Stomach (tissue), 9 donors: ENCODE measurements around the gene ARHGAP21. TPM values are rescaled to one million over a fixed set of nuclear protein-coding genes. Genes with fewer than 3 reads are reported as not detected.
A peak's percentile ranks its signal among the peaks of the same experiment; 100 is the strongest.

Source experiments
- DNase-seq, 2 donors: peaks; one replicate each; pipeline versions ENCODE4 v3.0.0 to v3.0.0-alpha.2; 2013 to 2019
- H3K27ac ChIP-seq, 5 donors: fragments of 200-600 bp in 4 of 5; sonication (generic) in 4 of 5; one replicate each; pipeline ENCODE4 v1.5.1; 2013 to 2019; ENCODE audit warnings: mild to moderate bottlenecking in 1 of 5, moderate library complexity in 1 of 5
- H3K27me3 ChIP-seq, 3 donors: fragments of 200-600 bp; sonication (generic); one replicate each; pipeline ENCODE4 v1.5.1; 2017 to 2019; ENCODE audit warnings: mixed run types in 1 of 3
- H3K36me3 ChIP-seq, 4 donors: fragments of 200-600 bp; sonication (generic); 1 replicate in 3 of 4; 2 replicates in 1 of 4; pipeline ENCODE4 v1.5.1; 2016 to 2019
- H3K4me1 ChIP-seq, 4 donors: fragments of 200-600 bp; sonication (generic); one replicate each; pipeline ENCODE4 v1.5.1; 2016 to 2019
- H3K4me3 ChIP-seq, 4 donors: fragments of 200-600 bp; sonication (generic) in 3 of 4; one replicate each; pipeline ENCODE4 v1.5.1; 2016 to 2019; ENCODE audit warnings: mild to moderate bottlenecking in 1 of 4
- H3K9me3 ChIP-seq, 4 donors: fragments of 200-600 bp; sonication (generic); one replicate each; pipeline ENCODE4 v1.5.1; 2016 to 2019
- CTCF ChIP-seq, 7 experiments: fragments of 450-650 bp in 4 of 7; fragments of 200-600 bp in 3 of 7; sonication (generic) in 3 of 7; IDR thresholded peaks; one replicate each; pipeline ENCODE4 v1.5.1; 2016 to 2019; ENCODE audit warnings: antibody characterized with exemption in 7 of 7, control low read depth in 2 of 7, mild to moderate bottlenecking in 1 of 7
- EP300 ChIP-seq: sonication (generic); formaldehyde crosslinking; IDR thresholded peaks from one replicate; pipeline ENCODE4 v1.6.1; 2017; ENCODE audit warnings: antibody characterized with exemption
- POLR2A ChIP-seq, 4 donors: fragments of 450-650 bp; IDR thresholded peaks; one replicate each; pipeline ENCODE4 v1.6.1; 2016; ENCODE audit warnings: antibody characterized with exemption in 4 of 4, control low read depth in 2 of 4, mild to moderate bottlenecking in 1 of 4, moderate library complexity in 1 of 4
- POLR2AphosphoS5 ChIP-seq, 3 donors: sonication (generic); formaldehyde crosslinking; IDR thresholded peaks; one replicate each; pipeline ENCODE4 v1.6.1; 2016; ENCODE audit warnings: antibody characterized with exemption in 3 of 3
- WGBS, 5 donors: extraction: QIAGEN DNeasy Blood & Tissue Kit in 3 of 5; methylation state at CpG; one replicate each; pipeline versions ENCODE4 v1.1.5 to v1.1.7; 2013 to 2018; 5-methylcytosine and 5-hydroxymethylcytosine counted together
- intact Hi-C: fragments of 100-400 bp; cut with DNase I; formaldehyde crosslinking; loops from one replicate; pipeline ENCODE4 v1.15.1; 2023; ENCODE audit warnings: low total_unique reads
- polyA plus RNA-seq, 3 donors: library from polyadenylated mRNA; stranded (reverse); fragments of 200-250 nt; gene quantifications; one replicate each; pipeline ENCODE4 v1.2.3, GENCODE V29; 2013
- total RNA-seq, 5 donors: library from RNA; depleted of rRNA; stranded (reverse); fragments of >200 nt; gene quantifications; one replicate each; pipeline versions ENCODE4 v1.1.0 to v1.2.3, GENCODE V29; 2014 to 2016
- donor health status: healthy with polysubstance abuse.
- donor health status: Bipolar disorder and iron deficiency.
- donor health status: healthy.

Gene ARHGAP21
- total and polyA plus RNA-seq, 8 donors: 12.7 to 166 (median 52.8) TPM

- Histone ChIP-seq H3K27ac (no peak overlapping the region), H3K27me3 (no peaks in the 10 kb centered on the region), H3K36me3 (peaks cover 0 to 15% (median 3%) of the 10 kb centered on the region in 4 donors), H3K4me1 (peaks cover 0 to 24% (median 18%) of the 10 kb centered on the region in 4 donors), H3K4me3 (no peak overlapping the region), H3K9me3 (no peaks in the 10 kb centered on the region)
- DNase-seq: no peak
- 78 to 90% (median 85%) methylated on average over 7 of the region's 7 CpGs for WGBS, 5 donors
- intact Hi-C loops: no loop called here
- TF ChIP-seq EP300 (no peak), POLR2A (IDR thresholded peaks at IDR 0.05) (no peak), CTCF (IDR thresholded peaks at IDR 0.05) (no peak), POLR2AphosphoS5 (IDR thresholded peaks at IDR 0.05) (no peak)
These were observed 169.7 kb downstream of the ARHGAP21 start for GRCh38 chr10:24554036-24554435.

GRCh38 chr10:24553051-24553612, 170.6 kb downstream of the ARHGAP21 start:
- TF ChIP-seq POLR2AphosphoS5 (IDR thresholded peaks at IDR 0.05) (no peak), EP300 (no peak), CTCF (IDR thresholded peaks at IDR 0.05) (no peak), POLR2A (IDR thresholded peaks at IDR 0.05) (no peak)
- H3K27me3 ChIP-seq: no peaks in the 10 kb centered on the region
- peaks cover 0 to 24% (median 18%) of the 10 kb centered on the region in 4 donors for H3K4me1 ChIP-seq
- H3K4me3 ChIP-seq: no peak overlapping the region
- DNase-seq: no peak
- intact Hi-C loops: no loop called here
- WGBS, 5 donors: 59 to 67% (median 65%) methylated on average over 10 of the region's 10 CpGs
- H3K36me3 ChIP-seq: peaks cover 0 to 23% (median 6%) of the 10 kb centered on the region in 4 donors
- H3K27ac ChIP-seq: no peak overlapping the region
- H3K9me3 ChIP-seq: no peaks in the 10 kb centered on the region

DNA sequence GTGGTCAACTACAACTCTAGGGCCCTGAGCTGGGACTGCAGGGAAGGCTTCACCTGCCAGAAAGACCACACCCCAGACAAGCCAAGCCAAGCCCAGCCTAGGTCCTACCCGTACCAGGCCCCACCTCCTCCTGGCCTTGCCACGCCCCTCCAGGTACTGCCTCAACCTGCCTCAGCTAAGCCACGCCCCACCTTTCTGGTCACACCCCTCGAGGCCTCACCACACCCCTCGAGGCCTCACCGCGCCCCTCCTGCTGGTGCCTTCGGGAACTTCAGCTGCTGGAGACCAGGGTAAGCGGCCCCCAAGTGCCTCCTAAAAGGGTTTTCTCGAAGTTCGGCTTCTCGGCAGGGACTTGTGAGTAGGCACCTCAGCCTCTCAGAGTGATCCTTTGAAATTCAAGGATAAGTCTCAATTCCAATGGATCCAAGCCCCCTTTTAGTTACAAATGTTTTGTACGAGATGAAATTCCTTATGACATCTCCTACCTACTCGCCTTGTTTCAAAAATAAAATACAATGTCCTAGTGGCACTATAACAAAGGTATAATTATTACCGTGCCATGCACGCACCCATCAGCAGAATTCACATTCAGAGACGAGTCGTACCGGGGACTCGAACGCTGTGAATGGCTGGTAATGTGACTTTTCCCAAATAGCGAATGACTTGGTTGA, 171.2 kb downstream of the ARHGAP21 start:
- H3K27ac ChIP-seq: peak overlapping the region in 1 of 5 donors; percentile 34
- peaks cover 0 to 23% (median 7%) of the 10 kb centered on the region in 4 donors for H3K36me3 ChIP-seq
- peaks cover 0 to 24% (median 18%) of the 10 kb centered on the region in 4 donors for H3K4me1 ChIP-seq
- H3K27me3 ChIP-seq: no peaks in the 10 kb centered on the region
- no peak overlapping the region for H3K4me3 ChIP-seq
- H3K9me3 ChIP-seq: no peaks in the 10 kb centered on the region
- WGBS, 5 donors: 51 to 58% (median 56%) methylated on average over 18 to 22 of the region's 22 CpGs
- TF ChIP-seq POLR2AphosphoS5 (IDR thresholded peaks at IDR 0.05) (peak in 1 of 3 donors; percentile 53), CTCF (IDR thresholded peaks at IDR 0.05) (peak in 5 of 7 experiments; percentile 23 to 64 (median 32)), POLR2A (IDR thresholded peaks at IDR 0.05) (no peak)
- DNase-seq: peak; percentile 84 to 89
- intact Hi-C loops: no loop called here

GRCh38 chr10:24551161-24551560, 172.5 kb downstream of the ARHGAP21 start:
- peaks cover 0 to 14% (median 11%) of the 10 kb centered on the region in 4 donors for H3K4me1 ChIP-seq
- TF ChIP-seq POLR2A (IDR thresholded peaks at IDR 0.05): no peak
- TF ChIP-seq CTCF (IDR thresholded peaks at IDR 0.05): no peak
- no peak for TF ChIP-seq POLR2AphosphoS5 (IDR thresholded peaks at IDR 0.05)
- TF ChIP-seq EP300: no peak
- H3K9me3 ChIP-seq: no peaks in the 10 kb centered on the region
- H3K27ac ChIP-seq: peak overlapping the region in 4 of 5 donors; percentile 29 to 48 (median 35)
- intact Hi-C loops: no loop called here
- WGBS, 5 donors: 10 to 43% (median 29%) methylated on average over 2 of the region's 2 CpGs
- H3K4me3 ChIP-seq: no peak overlapping the region
- H3K36me3 ChIP-seq: peaks cover 0 to 29% (median 14%) of the 10 kb centered on the region in 4 donors
- no peaks in the 10 kb centered on the region for H3K27me3 ChIP-seq
- peak in 1 of 2 donors; percentile 41 for DNase-seq
